ENCODE results near the gene MEAF6. TPM values are rescaled to one million over a fixed set of nuclear protein-coding genes. Genes with fewer than 3 reads are reported as not detected.
A peak's percentile ranks its signal among the peaks of the same experiment; 100 is the strongest.
"Not testable (repeated sequence)": the region's sequence is repeated elsewhere in the genome, so short reads cannot be mapped to it uniquely, and the experiment has no call there.

MEAF6 gene
- 61.5 TPM for total RNA-seq (ENCODE audit: unreplicated experiment)
- long read RNA-seq, transcript MEAF6-204 (8 exons, 2,147 nt): major isoform, 49 of 64 reads
- long read RNA-seq, transcript MEAF6-208 (9 exons, 1,351 nt): minor isoform, 9 of 64 reads
- long read RNA-seq, partial matches to known transcripts: 2 of 64 reads
- long read RNA-seq, other reads (novel, unspliced or antisense): 3 of 64 reads

DNA sequence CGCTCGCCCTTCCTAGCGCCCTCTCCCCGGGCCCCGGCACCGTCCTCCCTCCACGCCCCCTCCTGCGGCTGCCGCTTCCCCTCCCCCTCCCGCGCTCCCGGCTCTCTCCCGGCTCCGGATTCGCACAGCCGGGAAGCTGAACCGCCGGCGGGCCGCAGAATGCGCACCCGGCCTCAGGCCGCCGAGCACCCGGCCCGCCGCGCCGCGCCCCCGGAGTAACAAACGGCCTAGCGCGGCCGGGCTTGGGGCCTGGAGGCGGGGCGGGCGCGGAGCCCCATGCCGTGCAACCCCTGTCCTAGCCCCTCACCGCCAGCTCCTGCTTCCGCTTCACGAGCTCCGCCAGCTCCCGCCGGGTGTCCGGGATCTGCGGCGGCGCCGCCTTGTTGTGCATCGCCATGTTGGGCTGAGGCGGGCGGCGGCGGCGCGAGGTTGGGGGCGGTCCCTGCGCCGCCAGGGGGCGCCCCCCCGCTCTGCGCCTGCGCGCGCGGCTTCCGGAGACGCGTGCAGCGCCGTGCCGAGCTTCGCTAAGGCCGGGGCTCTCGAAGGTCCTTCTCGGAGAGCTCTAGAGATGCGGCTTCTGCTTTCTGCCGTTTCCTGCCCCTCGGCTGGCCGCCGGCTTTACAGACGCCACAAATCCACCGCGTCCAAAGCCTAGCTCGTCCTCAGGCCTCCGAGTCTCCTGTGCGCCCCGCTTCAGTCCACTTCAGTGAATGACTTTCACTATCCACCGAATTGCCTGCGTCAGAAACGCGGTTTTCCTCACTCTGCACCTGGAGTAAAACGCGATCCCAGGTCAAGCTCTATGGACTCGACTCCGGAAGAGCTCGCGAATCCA lies at the start of gene MEAF6:
TSS of gene MEAF6 (minus strand) at position 417 of the 835 bp plus-strand sequence. CDS start at position 397, 20 bp downstream.
- peaks cover 12% of the 10 kb centered on the region for H3K4me1 Mint-ChIP-seq (ENCODE audit: low read depth, unreplicated experiment)
- peaks cover 2% of the 10 kb centered on the region for H3K27me3 Mint-ChIP-seq (ENCODE audit: unreplicated experiment)
- TF ChIP-seq, protein P1, sequence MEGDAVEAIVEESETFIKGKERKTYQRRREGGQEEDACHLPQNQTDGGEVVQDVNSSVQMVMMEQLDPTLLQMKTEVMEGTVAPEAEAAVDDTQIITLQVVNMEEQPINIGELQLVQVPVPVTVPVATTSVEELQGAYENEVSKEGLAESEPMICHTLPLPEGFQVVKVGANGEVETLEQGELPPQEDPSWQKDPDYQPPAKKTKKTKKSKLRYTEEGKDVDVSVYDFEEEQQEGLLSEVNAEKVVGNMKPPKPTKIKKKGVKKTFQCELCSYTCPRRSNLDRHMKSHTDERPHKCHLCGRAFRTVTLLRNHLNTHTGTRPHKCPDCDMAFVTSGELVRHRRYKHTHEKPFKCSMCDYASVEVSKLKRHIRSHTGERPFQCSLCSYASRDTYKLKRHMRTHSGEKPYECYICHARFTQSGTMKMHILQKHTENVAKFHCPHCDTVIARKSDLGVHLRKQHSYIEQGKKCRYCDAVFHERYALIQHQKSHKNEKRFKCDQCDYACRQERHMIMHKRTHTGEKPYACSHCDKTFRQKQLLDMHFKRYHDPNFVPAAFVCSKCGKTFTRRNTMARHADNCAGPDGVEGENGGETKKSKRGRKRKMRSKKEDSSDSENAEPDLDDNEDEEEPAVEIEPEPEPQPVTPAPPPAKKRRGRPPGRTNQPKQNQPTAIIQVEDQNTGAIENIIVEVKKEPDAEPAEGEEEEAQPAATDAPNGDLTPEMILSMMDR (IDR thresholded peaks at IDR 0.05; ENCODE audit: partially characterized antibody, unreplicated experiment): peak; percentile 95
- H3K27ac Mint-ChIP-seq (ENCODE audit: unreplicated experiment): peak within 1 kb of the TSS; percentile 97
- no peaks in the 10 kb centered on the region for H3K36me3 Mint-ChIP-seq (ENCODE audit: unreplicated experiment)
- peaks cover 2% of the 10 kb centered on the region for H3K9me3 Mint-ChIP-seq (ENCODE audit: unreplicated experiment)
- peak; percentile 87 for DNase-seq
- H3K4me3 Mint-ChIP-seq (ENCODE audit: unreplicated experiment): peak within 1 kb of the TSS; percentile 94

DNA sequence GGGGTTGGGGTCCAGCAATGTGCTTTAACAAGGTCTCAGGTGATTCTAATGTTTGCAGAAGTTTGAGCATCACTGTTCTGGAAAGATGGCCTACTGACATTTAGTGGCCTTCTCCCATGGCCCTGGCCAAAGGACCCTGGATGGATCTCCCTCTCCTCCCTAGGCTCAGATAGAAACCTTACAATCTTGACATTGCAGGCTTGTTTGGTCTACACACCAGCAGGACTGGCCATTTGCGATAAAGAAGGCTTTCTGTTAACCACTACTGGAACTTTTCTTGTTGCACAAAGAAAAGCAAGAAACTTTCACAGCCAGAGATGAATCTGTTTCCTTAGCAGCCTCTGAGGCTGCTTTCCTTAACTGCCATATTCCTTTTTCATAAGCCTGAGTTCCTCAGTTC lies 48.4 kb upstream of the MEAF6 start:
- DNase-seq: no peak
- peaks cover 6% of the 10 kb centered on the region for H3K4me1 Mint-ChIP-seq (ENCODE audit: low read depth, unreplicated experiment)
- TF ChIP-seq, protein P1 (IDR thresholded peaks at IDR 0.05; ENCODE audit: partially characterized antibody, unreplicated experiment): no peak
- H3K27ac Mint-ChIP-seq (ENCODE audit: unreplicated experiment): no peak overlapping the region
- H3K36me3 Mint-ChIP-seq (ENCODE audit: unreplicated experiment): no peaks in the 10 kb centered on the region
- H3K9me3 Mint-ChIP-seq (ENCODE audit: unreplicated experiment): peaks cover 8% of the 10 kb centered on the region
- no peak overlapping the region for H3K4me3 Mint-ChIP-seq (ENCODE audit: unreplicated experiment)
- peaks cover 2% of the 10 kb centered on the region for H3K27me3 Mint-ChIP-seq (ENCODE audit: unreplicated experiment)

DNA sequence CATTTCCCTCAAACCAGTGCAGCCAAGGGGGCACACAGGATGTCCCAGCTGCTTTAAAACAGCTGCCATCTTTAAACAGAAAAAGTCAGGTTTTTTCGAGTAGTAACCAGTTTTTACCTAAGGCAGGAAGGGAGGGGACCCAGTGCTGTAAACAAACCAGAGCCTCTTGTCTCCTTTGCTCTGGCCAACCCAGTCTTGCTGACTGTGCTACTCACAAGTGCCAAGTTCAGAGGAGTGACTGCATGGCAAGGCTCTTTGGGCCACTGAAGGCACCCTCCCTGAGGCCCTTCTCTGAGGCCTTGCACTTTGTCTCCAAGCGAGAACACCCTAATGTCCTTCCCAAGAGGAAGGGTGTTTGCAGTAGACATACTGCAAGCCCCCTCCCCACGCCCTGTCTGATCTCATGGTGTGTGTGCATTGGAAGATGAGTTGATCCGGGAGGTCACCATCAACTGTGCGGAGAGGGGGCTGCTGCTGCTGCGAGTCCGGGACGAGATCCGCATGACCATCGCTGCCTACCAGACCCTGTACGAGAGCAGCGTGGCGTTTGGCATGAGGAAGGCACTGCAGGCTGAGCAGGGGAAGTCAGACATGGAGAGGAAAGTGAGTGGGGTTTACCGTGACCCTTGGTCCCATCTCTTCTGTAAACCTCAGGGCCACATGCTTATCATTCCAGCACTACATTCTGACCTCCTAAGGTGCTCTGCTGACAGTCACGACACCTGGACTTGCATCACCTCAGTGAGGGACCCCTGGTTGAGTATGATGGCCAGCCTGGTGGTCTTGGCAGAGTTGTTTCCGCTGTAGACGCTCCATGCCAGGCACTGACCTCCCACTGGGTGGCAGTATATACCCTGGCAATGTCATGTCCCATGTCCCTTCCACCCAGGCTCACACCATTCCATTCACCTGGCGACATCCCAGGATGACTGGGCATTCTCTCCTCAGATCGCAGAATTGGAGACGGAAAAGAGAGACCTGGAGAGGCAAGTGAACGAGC lies 46.9 kb upstream of the MEAF6 start:
- peak; percentile 36 for DNase-seq
- peak overlapping the region; percentile 48 for H3K27ac Mint-ChIP-seq (ENCODE audit: unreplicated experiment)

DNA sequence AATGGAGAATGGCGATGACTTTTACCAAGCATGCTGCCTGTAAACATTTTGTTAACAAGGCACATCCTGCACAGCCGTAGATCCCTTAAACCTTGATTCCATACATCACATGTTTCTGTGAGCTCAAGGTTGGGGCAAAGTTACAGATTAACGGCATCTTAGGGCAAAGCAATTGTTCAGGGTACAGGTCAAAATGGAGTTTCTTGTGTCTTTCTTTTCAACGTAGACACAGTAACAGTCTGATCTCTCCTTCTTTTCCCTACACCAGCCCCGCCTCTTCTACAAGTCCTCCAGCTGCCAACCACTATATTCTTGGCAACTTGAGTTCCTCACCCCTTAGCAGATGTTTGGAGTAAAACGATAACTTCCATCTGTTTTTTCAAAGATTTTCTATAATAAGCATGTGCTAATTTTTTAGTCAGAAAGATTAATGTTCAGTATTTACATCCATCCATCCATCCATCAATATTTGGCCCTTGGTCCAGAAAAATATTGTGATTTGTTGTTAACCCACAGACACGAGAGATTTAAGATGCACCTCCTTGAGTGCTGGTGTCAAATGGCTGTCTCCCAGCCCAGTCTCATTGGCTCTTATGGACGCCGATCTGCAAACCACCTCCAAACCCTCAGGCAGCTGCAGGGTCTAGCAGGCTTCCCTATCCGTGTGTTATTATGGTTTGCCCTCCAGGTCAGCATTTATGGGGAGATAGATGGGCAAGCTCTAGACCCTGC lies 46.0 kb upstream of the MEAF6 start:
- H3K4me1 Mint-ChIP-seq (ENCODE audit: low read depth, unreplicated experiment): peaks cover 14% of the 10 kb centered on the region
- H3K4me3 Mint-ChIP-seq (ENCODE audit: unreplicated experiment): no peak overlapping the region
- no peak overlapping the region for H3K27ac Mint-ChIP-seq (ENCODE audit: unreplicated experiment)
- DNase-seq: no peak
- TF ChIP-seq, protein P1 (IDR thresholded peaks at IDR 0.05; ENCODE audit: partially characterized antibody, unreplicated experiment): no peak
- H3K9me3 Mint-ChIP-seq (ENCODE audit: unreplicated experiment): peaks cover 12% of the 10 kb centered on the region
- H3K27me3 Mint-ChIP-seq (ENCODE audit: unreplicated experiment): peaks cover 2% of the 10 kb centered on the region
- H3K36me3 Mint-ChIP-seq (ENCODE audit: unreplicated experiment): no peaks in the 10 kb centered on the region

More for the DNA sequence above, 46.9 kb upstream of the MEAF6 start:
- Mint-ChIP-seq H3K27me3 (ENCODE audit: unreplicated experiment) (peaks cover 2% of the 10 kb centered on the region), H3K36me3 (ENCODE audit: unreplicated experiment) (no peaks in the 10 kb centered on the region), H3K4me1 (ENCODE audit: low read depth, unreplicated experiment) (peaks cover 14% of the 10 kb centered on the region), H3K4me3 (ENCODE audit: unreplicated experiment) (peak overlapping the region; percentile 60), H3K9me3 (ENCODE audit: unreplicated experiment) (peaks cover 12% of the 10 kb centered on the region)
- TF ChIP-seq, protein P1 (IDR thresholded peaks at IDR 0.05; ENCODE audit: partially characterized antibody, unreplicated experiment): peak; percentile 48

DNA sequence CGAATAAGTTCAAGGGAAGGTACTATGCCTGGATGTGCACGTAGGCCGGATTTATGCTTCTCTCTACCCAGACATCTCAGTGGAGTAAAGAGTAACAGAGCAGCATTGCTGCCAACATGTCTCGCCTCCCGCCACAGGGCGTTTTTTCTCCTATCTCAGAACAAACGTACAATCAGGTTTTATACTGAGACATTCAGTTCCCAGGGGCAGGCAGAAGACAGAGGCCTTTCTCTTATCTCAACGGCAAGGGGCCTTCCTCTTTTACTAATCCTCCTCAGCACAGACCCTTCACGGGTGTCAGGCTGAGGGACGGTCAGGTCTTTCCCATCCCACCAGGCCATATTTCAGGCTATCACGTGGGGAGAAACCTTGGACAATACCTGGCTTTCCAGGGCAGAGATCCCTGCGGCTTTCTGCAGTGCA lies 45.4 kb upstream of the MEAF6 start:
- not testable (repeated sequence) for H3K4me3 Mint-ChIP-seq (ENCODE audit: unreplicated experiment); H3K36me3 Mint-ChIP-seq (ENCODE audit: unreplicated experiment); H3K27ac Mint-ChIP-seq (ENCODE audit: unreplicated experiment); H3K27me3 Mint-ChIP-seq (ENCODE audit: unreplicated experiment); DNase-seq
- H3K9me3 Mint-ChIP-seq (ENCODE audit: unreplicated experiment): peaks cover 12% of the 10 kb centered on the region
- H3K4me1 Mint-ChIP-seq (ENCODE audit: low read depth, unreplicated experiment): peaks cover 14% of the 10 kb centered on the region
